Measurements from ENCODE around the gene PROSER1. TPM values are rescaled to one million over a fixed set of nuclear protein-coding genes. Genes with fewer than 3 reads are reported as not detected.
A peak's percentile ranks its signal among the peaks of the same experiment; 100 is the strongest.

The PROSER1 gene
- total and polyA plus RNA-seq, 9 of the 15 experiments (the other 6 are each of a cell fraction or from before 2014, with no cell fraction given) = 9.2 to 36.2 (median 10.4) TPM

GRCh38 chr13:39039041-39039440 lies 1.2 kb upstream of the PROSER1 start:
- peak overlapping the region; percentile 87 for H3K4me2 ChIP-seq (ENCODE audit: insufficient read depth, low read length)
- peaks cover 7 to 11% of the 10 kb centered on the region in 2 experiments; a peak in 4 of 5 replicates for H3K4me1 ChIP-seq (replicated peaks in 1 of 2; ENCODE audit: control insufficient read depth in 2 of 2, insufficient read depth in 2 of 2, low read length in 2 of 2)
- POLR2A ChIA-PET = interaction anchor here (1.6 kb wide), 1 partner anchor 9 kb away, joined by 3 read pairs; no protein-coding TSS in a partner anchor
- H3K27me3 ChIP-seq (ENCODE audit: control insufficient read depth in 2 of 2, insufficient read depth in 2 of 2, low read length in 2 of 2) = no peaks in the 10 kb centered on the region
- BruUV-seq (replicated peaks) = no TSS peak
- H2AFZ ChIP-seq (ENCODE audit: low read depth, low read length) = peak overlapping the region; percentile 67
- CTCF ChIA-PET (ENCODE audit: low intra/inter-chr PET ratio) = no interaction called here
- H3K27ac ChIP-seq (ENCODE audit: extremely low read depth, low read depth, low read length) = peak overlapping the region; percentile 83; the same call in 2 of the 3 replicates
- H3K9me3 ChIP-seq (replicated peaks; ENCODE audit: control insufficient read depth, insufficient read depth, low read depth, low read length) = no peaks in the 10 kb centered on the region
- FAIRE-seq (peak; percentile 35), DNase-seq (ENCODE audit: extremely low read depth in 1 of 4, low spot score in 3 of 4) (peak in 1 of 4 experiments; percentile 6), ATAC-seq (no peak)
- peaks cover 62% of the 10 kb centered on the region for H3K79me2 ChIP-seq (ENCODE audit: control insufficient read depth, insufficient read depth, low read length)
- H3K4me3 ChIP-seq = peak overlapping the region; percentile 87
- 3% methylated on average over 7 of the region's 7 CpGs for WGBS (ENCODE audit: insufficient coverage, low coverage, missing lambda C conversion rate)
- in situ Hi-C loops (cut with MboI) (no loop called here), intact Hi-C loops (cut with micrococcal nuclease) (no loop called here)
- peaks cover 9% of the 10 kb centered on the region; the same call in 1 of the 2 replicates for H4K20me1 ChIP-seq (replicated peaks; ENCODE audit: control insufficient read depth, insufficient read depth, low read length)
- no peaks in the 10 kb centered on the region for H3K9me1 ChIP-seq (ENCODE audit: control insufficient read depth, insufficient read depth, low read length)
- H3K9ac ChIP-seq (ENCODE audit: insufficient read depth in 1 of 2, low read depth in 2 of 2, low read length in 2 of 2) = peak overlapping the region in 1 of 2 experiments; percentile 82; a peak in 3 of 4 replicates
- H3K36me3 ChIP-seq (ENCODE audit: control insufficient read depth, insufficient read depth, low read length) = peaks cover 8% of the 10 kb centered on the region; the same call in 2 of the 3 replicates
- TF ChIP-seq ZNF639 (CRISPR knock-in tag; conservative IDR thresholded peaks at IDR 0.05 in 1 of 2, IDR thresholded peaks at IDR 0.05 in 1 of 2) (no peak), ZKSCAN1 (IDR thresholded peaks at IDR 0.05; ENCODE audit: low read depth, low read length) (no peak), ETV1 (tag; conservative IDR thresholded peaks at IDR 0.05; ENCODE audit: low read depth) (no peak), ZNF324 (CRISPR knock-in tag; IDR thresholded peaks at IDR 0.05) (no peak), ZSCAN32 (CRISPR knock-in tag; IDR thresholded peaks at IDR 0.05) (no peak), RHOXF2B (CRISPR knock-in tag; conservative IDR thresholded peaks at IDR 0.05) (no peak), KDM2B (CRISPR knock-in tag; IDR thresholded peaks at IDR 0.05) (no peak), CHD7 (IDR thresholded peaks at IDR 0.05; ENCODE audit: low read depth, low read length) (no peak), PHTF2 (CRISPR knock-in tag; IDR thresholded peaks at IDR 0.05) (no peak), ZNF668 (CRISPR knock-in tag; IDR thresholded peaks at IDR 0.05) (no peak), TCF3 (CRISPR knock-in tag; IDR thresholded peaks at IDR 0.05) (no peak)
